NB4 (cell line): Measurements from ENCODE around the gene PYGM.

Source experiments
- MYC ChIP-seq: IDR thresholded peaks from 2 replicates; pipeline ENCODE4 v1.6.1; 2011; ENCODE audit warnings: low read depth, low read length
- POLR2A ChIP-seq: IDR thresholded peaks from 2 replicates; pipeline ENCODE4 v1.6.1; 2011; ENCODE audit warnings: mild to moderate bottlenecking; ENCODE audit not compliant: insufficient read length; ENCODE audit errors: extremely low read depth
- TF ChIP-seq, protein P1 (sequence below): IDR thresholded peaks from one replicate; pipeline ENCODE4 v1.5.1; 2012; ENCODE audit warnings: low read depth, low read length
- TF ChIP-seq, protein P2 (sequence below): IDR thresholded peaks from 2 replicates; pipeline ENCODE4 v1.6.1; 2011; ENCODE audit warnings: low read depth, low read length

DNA sequence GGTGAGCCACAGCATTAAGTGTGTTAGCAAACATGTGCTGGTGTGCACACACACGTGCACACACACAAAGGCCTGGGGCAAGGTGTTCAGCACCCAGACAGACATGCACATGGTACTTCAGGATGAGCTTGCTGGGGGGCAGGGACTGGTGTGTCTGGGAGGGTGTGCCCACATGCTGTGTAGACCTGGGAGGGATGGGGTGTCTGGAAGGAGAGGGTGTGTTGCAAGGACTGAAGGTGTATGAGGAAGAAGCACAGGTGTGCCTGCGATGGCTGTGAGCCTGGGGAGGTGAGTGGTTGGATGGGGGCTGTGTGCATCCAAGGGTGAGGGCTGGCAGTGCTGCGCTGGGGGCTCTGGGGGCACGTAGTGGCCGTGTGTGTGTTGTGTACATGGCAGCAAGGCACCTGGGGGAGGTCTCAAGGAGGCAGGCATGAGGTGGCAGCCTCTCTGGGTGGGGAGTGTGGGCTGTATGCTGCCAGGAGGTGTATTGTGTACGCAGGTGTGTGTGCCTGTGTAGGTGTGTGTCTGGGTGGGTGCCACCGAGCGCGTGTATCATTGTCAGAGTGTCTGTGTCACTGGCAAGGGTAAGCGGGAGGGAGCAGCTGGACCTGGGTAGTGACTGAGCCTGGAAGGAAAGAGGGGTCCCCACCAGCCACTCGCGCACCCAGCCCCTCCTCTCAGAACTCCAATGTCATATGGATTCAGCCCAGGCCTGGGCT, 39.0 kb downstream of the PYGM start:
- TF ChIP-seq POLR2A: no peak
- TF ChIP-seq, protein P1, sequence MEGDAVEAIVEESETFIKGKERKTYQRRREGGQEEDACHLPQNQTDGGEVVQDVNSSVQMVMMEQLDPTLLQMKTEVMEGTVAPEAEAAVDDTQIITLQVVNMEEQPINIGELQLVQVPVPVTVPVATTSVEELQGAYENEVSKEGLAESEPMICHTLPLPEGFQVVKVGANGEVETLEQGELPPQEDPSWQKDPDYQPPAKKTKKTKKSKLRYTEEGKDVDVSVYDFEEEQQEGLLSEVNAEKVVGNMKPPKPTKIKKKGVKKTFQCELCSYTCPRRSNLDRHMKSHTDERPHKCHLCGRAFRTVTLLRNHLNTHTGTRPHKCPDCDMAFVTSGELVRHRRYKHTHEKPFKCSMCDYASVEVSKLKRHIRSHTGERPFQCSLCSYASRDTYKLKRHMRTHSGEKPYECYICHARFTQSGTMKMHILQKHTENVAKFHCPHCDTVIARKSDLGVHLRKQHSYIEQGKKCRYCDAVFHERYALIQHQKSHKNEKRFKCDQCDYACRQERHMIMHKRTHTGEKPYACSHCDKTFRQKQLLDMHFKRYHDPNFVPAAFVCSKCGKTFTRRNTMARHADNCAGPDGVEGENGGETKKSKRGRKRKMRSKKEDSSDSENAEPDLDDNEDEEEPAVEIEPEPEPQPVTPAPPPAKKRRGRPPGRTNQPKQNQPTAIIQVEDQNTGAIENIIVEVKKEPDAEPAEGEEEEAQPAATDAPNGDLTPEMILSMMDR: no peak
- no peak for TF ChIP-seq MYC
- TF ChIP-seq, protein P2, sequence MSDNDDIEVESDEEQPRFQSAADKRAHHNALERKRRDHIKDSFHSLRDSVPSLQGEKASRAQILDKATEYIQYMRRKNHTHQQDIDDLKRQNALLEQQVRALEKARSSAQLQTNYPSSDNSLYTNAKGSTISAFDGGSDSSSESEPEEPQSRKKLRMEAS: no peak
